OCI-LY7 (cell line): ENCODE measurements around the gene SLC14A1. TPM values are rescaled to one million over a fixed set of nuclear protein-coding genes. Genes with fewer than 3 reads are reported as not detected.

Source experiments
- BruUV-seq: library from RNA; stranded (reverse); fragments of 400-500 nt; replicated peaks from 2 replicates; lab custom pipeline; 2021; lab: Mats Ljungman, UMichigan
- CTCF ChIA-PET: fragments of 300-600 bp; sonication (Branson Sonifier 250); formaldehyde crosslinking; loops from one replicate; lab custom pipeline; 2022; ENCODE audit warnings: antibody characterized with exemption; ENCODE audit not compliant: unreplicated experiment; lab: Charles Lee
- POLR2A ChIA-PET: fragments of 300-600 bp; sonication (Branson Sonifier 250); formaldehyde crosslinking; loops from one replicate; lab custom pipeline; 2022; ENCODE audit warnings: antibody characterized with exemption; lab: Charles Lee
- DNase-seq: peaks from one replicate; pipeline ENCODE4 v3.0.0-alpha.2; 2015; ENCODE audit warnings: low spot score
- H2AFZ ChIP-seq: fragments of 200-600 bp; sonication (generic), shearing (Covaris generic); 2 replicates; pipeline ENCODE4 v1.6.1; 2014; ENCODE audit warnings: mild to moderate bottlenecking, antibody characterized with exemption, low read length, moderate library complexity
- H3K27ac ChIP-seq: fragments of 200-600 bp; sonication (generic); 2 replicates; pipeline ENCODE4 v1.5.1; 2014; ENCODE audit warnings: mixed run types, low read depth, mild to moderate bottlenecking, moderate library complexity, low read length, inconsistent platforms; ENCODE audit not compliant: poor library complexity, severe bottlenecking
- H3K36me3 ChIP-seq: fragments of 200-600 bp; sonication (generic); 2 replicates; pipeline ENCODE4 v1.6.1; 2014; ENCODE audit warnings: mild to moderate bottlenecking, antibody characterized with exemption, low read length, moderate library complexity, mixed read lengths; ENCODE audit not compliant: insufficient read depth
- H3K4me1 ChIP-seq: fragments of 200-600 bp; sonication (generic); 2 replicates; pipeline ENCODE4 v1.5.1; 2014; ENCODE audit warnings: mild to moderate bottlenecking, low read length; ENCODE audit not compliant: insufficient read depth, poor library complexity, severe bottlenecking
- H3K4me2 ChIP-seq: fragments of 200-600 bp; sonication (generic); 2 replicates; pipeline ENCODE4 v1.6.1; 2014; ENCODE audit warnings: mild to moderate bottlenecking, low read length
- H3K4me3 ChIP-seq: fragments of 200-600 bp; sonication (generic); 2 replicates; pipeline ENCODE4 v1.5.1; 2014; ENCODE audit warnings: mild to moderate bottlenecking, low read depth, low read length; ENCODE audit not compliant: poor library complexity, severe bottlenecking
- H3K79me2 ChIP-seq: fragments of 200-600 bp; sonication (generic); 2 replicates; pipeline ENCODE4 v1.6.1; 2016; ENCODE audit warnings: low read depth, mild to moderate bottlenecking, low read length, moderate library complexity, mixed read lengths; ENCODE audit not compliant: insufficient read depth
- H3K9me2 ChIP-seq: fragments of 200-600 bp; sonication (generic); 2 replicates; pipeline ENCODE4 v1.6.1; 2016; ENCODE audit warnings: mild to moderate bottlenecking, low read length, mixed read lengths; ENCODE audit not compliant: insufficient read depth
- H3K9me3 ChIP-seq: fragments of 200-600 bp; sonication (generic); 2 replicates; pipeline ENCODE4 v1.6.1; 2014; ENCODE audit warnings: mild to moderate bottlenecking, mixed run types, low read length, mixed read lengths
- H4K20me1 ChIP-seq: fragments of 200-600 bp; sonication (generic); 2 replicates; pipeline ENCODE4 v1.6.1; 2014; ENCODE audit warnings: mild to moderate bottlenecking, antibody characterized with exemption, low read length, moderate library complexity, mixed read lengths; ENCODE audit not compliant: insufficient read depth
- CTCF ChIP-seq: fragments of 200-600 bp; sonication (generic); conservative IDR thresholded peaks from 2 replicates; pipeline ENCODE4 v1.5.1; 2014; ENCODE audit warnings: mild to moderate bottlenecking, antibody characterized with exemption, low read length, moderate library complexity, mixed read lengths
- EZH2phosphoT487 ChIP-seq: fragments of 200-600 bp; sonication (generic); IDR thresholded peaks from 2 replicates; pipeline ENCODE4 v1.6.1; 2018; ENCODE audit warnings: low read depth, borderline replicate concordance, mild to moderate bottlenecking, mixed run types, antibody characterized with exemption, low read length, moderate library complexity, mixed read lengths
- intact Hi-C: fragments of 100-400 bp; cut with micrococcal nuclease; formaldehyde crosslinking; loops from one replicate; pipeline ENCODE4 v1.10.0; 2022; ENCODE audit not compliant: unreplicated experiment
- total RNA-seq, 2 experiments: library from RNA; depleted of rRNA in 1 of 2; stranded (reverse); fragments of >200 nt in 1 of 2; shearing (Covaris generic) in 1 of 2; gene quantifications; 2 replicates each; pipeline ENCODE4 v1.2.3, GENCODE V29; 2014 to 2022

SLC14A1 gene
- total RNA-seq, 2 experiments from 2014 or later: 0.06 TPM; not detected in 1

GRCh38 chr18:45688833-45689232 is 35.1 kb upstream of the SLC14A1 start:
- H3K79me2 ChIP-seq: no peaks in the 10 kb centered on the region
- no peaks in the 10 kb centered on the region for H3K36me3 ChIP-seq
- no peak overlapping the region for H3K27ac ChIP-seq
- no peak overlapping the region for H3K4me3 ChIP-seq
- H3K4me2 ChIP-seq: no peak overlapping the region; the same call in 1 of the 2 replicates
- no peaks in the 10 kb centered on the region for H3K9me3 ChIP-seq
- H3K9me2 ChIP-seq: no peaks in the 10 kb centered on the region
- H2AFZ ChIP-seq: no peak overlapping the region
- TF ChIP-seq EZH2phosphoT487 (no peak), CTCF (no peak)
- no TSS peak for BruUV-seq
- DNase-seq: no peak
- POLR2A ChIA-PET: interaction anchor here (0.5 kb wide), 1 partner anchor 42 kb away, joined by 4 read pairs; no protein-coding TSS in a partner anchor
- CTCF ChIA-PET: no interaction called here
- H4K20me1 ChIP-seq: no peaks in the 10 kb centered on the region
- no peaks in the 10 kb centered on the region for H3K4me1 ChIP-seq
- intact Hi-C loops: no loop called here

- Histone ChIP-seq H4K20me1 (no peaks in the 10 kb centered on the region), H3K9me3 (no peaks in the 10 kb centered on the region), H3K27ac (no peak overlapping the region), H3K4me2 (no peak overlapping the region), H3K36me3 (no peaks in the 10 kb centered on the region), H3K4me1 (no peaks in the 10 kb centered on the region), H3K79me2 (no peaks in the 10 kb centered on the region), H2AFZ (no peak overlapping the region), H3K9me2 (no peaks in the 10 kb centered on the region), H3K4me3 (no peak overlapping the region)
- POLR2A ChIA-PET: no interaction called here
- intact Hi-C loops: no loop called here
- TF ChIP-seq CTCF: no peak
- TF ChIP-seq EZH2phosphoT487: no peak
- no TSS peak for BruUV-seq
- no peak for DNase-seq
- CTCF ChIA-PET: interaction anchor here (0.7 kb wide), 1 partner anchor 52 kb away, joined by 3 read pairs; no protein-coding TSS in a partner anchor
These were observed 34.6 kb upstream of the SLC14A1 start for GRCh38 chr18:45689396-45689795.

GRCh38 chr18:45690975-45691815 is 32.8 kb upstream of the SLC14A1 start:
- no TSS peak for BruUV-seq
- no peaks in the 10 kb centered on the region for H3K79me2 ChIP-seq
- H3K9me2 ChIP-seq: no peaks in the 10 kb centered on the region
- no peak overlapping the region for H3K4me3 ChIP-seq
- H3K4me1 ChIP-seq: no peaks in the 10 kb centered on the region
- no peak overlapping the region for H2AFZ ChIP-seq
- ChIA-PET CTCF (no interaction called here), POLR2A (no interaction called here)
- TF ChIP-seq CTCF (peak; percentile 78), EZH2phosphoT487 (no peak)
- intact Hi-C loops: loop anchor here (2.0 to 10.0 kb wide), 3 partner anchors 86 to 384 kb away; partner anchors contain the start of gene PSTPIP2
- H3K36me3 ChIP-seq: no peaks in the 10 kb centered on the region
- no peak overlapping the region for H3K4me2 ChIP-seq
- no peak overlapping the region for H3K27ac ChIP-seq
- peak; percentile 30 for DNase-seq
- no peaks in the 10 kb centered on the region for H4K20me1 ChIP-seq
- no peaks in the 10 kb centered on the region for H3K9me3 ChIP-seq
